ENCODE measurements around the gene PARVB.

The PARVB gene

DNA sequence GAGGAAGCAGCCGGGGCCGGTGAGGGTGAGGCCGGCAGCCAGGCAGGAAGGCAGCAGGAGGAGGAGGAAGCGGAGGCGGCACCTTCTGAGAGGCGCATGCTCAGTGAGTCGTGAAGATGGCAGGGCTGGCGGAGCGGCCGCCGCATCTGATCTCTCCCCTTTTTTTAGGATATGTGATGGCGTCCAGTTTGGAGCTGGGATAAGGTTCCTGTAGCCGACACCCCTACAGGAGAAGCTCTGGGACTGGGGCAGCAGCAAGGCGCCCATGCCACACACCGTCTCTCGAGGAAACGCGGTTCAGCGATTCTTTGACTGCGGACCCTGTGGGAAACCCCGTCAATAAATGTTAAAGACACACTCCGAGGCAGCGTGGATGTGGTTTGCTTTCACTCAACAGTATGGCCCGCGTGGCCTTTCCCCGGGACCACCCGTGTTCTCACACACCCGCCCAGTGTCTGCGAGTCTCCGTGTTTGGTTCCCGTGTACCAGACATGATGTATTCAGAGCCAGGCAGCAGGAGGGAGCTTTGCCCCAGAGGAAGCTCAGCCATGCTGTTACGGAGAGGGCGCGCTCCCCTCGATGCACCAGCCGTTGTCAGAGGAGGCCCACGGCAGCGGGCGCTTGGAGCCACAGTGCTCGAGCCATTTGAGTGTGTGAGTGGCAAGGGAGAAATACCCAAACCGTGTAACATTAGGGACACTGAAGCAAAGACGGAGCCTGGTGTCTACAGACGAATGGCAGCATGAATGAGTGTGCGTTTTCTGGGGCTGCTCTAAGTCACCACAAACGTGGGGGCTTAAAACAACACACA is 27.7 kb upstream of the PARVB start:
- no peak overlapping the region for H3K4me3 ChIP-seq (ENCODE audit: control insufficient read depth, low read depth, low read length)
- TF ChIP-seq, protein P1, sequence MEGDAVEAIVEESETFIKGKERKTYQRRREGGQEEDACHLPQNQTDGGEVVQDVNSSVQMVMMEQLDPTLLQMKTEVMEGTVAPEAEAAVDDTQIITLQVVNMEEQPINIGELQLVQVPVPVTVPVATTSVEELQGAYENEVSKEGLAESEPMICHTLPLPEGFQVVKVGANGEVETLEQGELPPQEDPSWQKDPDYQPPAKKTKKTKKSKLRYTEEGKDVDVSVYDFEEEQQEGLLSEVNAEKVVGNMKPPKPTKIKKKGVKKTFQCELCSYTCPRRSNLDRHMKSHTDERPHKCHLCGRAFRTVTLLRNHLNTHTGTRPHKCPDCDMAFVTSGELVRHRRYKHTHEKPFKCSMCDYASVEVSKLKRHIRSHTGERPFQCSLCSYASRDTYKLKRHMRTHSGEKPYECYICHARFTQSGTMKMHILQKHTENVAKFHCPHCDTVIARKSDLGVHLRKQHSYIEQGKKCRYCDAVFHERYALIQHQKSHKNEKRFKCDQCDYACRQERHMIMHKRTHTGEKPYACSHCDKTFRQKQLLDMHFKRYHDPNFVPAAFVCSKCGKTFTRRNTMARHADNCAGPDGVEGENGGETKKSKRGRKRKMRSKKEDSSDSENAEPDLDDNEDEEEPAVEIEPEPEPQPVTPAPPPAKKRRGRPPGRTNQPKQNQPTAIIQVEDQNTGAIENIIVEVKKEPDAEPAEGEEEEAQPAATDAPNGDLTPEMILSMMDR (conservative IDR thresholded peaks at IDR 0.05; ENCODE audit: control insufficient read depth, insufficient read depth, low read depth, low read length): no peak
- no peak for DNase-seq (ENCODE audit: low read depth)

DNA sequence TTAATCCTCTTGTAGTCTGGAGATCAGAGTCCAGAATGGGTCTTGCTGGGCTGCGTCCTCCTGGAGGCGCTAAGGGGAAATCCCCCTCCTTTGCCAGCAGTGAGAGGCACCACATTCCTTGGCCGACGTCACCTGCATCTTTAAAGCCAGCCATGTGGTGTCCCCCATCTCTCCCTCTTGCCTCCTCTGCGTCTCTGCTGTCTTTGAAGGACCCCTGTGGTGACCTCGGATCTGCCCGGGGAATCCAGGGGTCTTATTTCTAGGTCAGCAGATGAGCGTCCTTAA is 27.2 kb upstream of the PARVB start:
- TF ChIP-seq, protein P1 (conservative IDR thresholded peaks at IDR 0.05; ENCODE audit: control insufficient read depth, insufficient read depth, low read depth, low read length): no peak
- H3K4me3 ChIP-seq (ENCODE audit: control insufficient read depth, low read depth, low read length): no peak overlapping the region

DNA sequence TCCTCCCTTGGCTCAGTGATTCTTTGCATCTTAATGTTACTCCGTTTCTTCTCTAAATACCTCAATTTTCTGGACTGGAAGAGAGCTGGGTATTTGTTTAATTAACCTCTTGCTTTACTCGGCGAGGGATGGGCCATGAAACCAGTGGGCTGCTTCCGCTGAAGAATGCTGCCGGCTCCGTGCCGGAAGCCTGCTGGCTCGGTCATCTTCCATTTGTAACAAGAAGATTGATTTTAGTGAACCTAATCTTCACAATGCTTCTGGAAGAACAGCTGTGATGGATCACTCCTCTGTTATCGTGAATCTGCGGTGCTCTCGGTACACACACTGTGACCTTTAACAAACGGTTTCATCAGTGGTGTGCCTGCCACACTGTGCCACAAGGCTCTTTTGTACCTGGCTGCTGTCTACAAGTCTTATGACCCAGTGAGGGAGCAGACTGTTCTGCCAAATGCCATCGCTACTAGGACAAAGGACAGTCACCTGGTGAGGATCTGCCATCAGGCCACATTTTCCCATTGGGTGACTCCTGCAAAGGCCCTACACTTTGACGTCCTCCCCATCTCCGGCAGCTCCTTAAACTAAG is 25.3 kb upstream of the PARVB start:
- TF ChIP-seq, protein P1 (conservative IDR thresholded peaks at IDR 0.05; ENCODE audit: control insufficient read depth, insufficient read depth, low read depth, low read length): no peak
- DNase-seq (ENCODE audit: low read depth): no peak
- no peak overlapping the region for H3K4me3 ChIP-seq (ENCODE audit: control insufficient read depth, low read depth, low read length)

More for the DNA sequence above, 27.2 kb upstream of the PARVB start:
- no peak for DNase-seq (ENCODE audit: low read depth)

DNA sequence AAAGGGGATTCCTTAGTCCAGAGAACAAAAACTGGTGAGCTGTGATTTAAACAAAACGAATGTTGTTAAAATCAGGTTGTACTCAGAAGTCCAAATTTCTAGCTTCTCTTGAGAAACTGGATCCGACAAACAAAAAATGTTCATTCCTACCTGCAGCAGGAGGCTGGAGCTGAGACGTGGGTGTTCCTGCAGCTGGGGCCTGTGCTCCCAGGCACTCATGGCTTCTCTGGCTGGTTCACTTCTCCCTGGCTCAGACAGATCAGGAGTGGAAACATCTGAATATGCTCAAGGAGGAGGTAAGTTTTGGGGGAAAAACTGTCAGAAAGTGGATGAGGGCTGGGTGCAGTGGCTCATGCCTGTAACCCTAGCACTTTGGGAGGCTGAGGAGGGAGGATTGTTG is 24.7 kb upstream of the PARVB start:
- DNase-seq (ENCODE audit: low read depth): no peak
- no peak overlapping the region for H3K4me3 ChIP-seq (ENCODE audit: control insufficient read depth, low read depth, low read length)
- TF ChIP-seq, protein P1 (conservative IDR thresholded peaks at IDR 0.05; ENCODE audit: control insufficient read depth, insufficient read depth, low read depth, low read length): no peak

DNA sequence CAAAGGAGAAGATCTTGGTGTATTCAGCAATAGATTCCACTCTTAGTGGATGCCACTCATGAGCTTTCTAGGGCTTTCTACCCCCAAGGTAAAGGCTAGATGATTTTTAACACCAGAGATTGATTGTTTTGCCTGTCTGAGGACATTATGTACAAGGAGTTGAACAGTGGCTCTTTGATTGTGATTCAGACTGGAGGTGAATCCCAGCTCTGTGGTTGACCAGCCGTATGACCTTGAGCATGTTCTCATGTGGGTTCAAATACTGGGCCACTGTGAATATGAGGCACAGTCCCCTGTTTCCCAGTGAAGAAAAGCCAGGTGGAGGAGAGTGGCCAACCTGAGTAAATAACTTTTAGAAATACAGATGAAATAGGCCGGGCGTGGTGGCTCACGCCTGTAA is 24.0 kb upstream of the PARVB start:
- no peak overlapping the region for H3K4me3 ChIP-seq (ENCODE audit: control insufficient read depth, low read depth, low read length)
- no peak for DNase-seq (ENCODE audit: low read depth)
- TF ChIP-seq, protein P1 (conservative IDR thresholded peaks at IDR 0.05; ENCODE audit: control insufficient read depth, insufficient read depth, low read depth, low read length): no peak

DNA sequence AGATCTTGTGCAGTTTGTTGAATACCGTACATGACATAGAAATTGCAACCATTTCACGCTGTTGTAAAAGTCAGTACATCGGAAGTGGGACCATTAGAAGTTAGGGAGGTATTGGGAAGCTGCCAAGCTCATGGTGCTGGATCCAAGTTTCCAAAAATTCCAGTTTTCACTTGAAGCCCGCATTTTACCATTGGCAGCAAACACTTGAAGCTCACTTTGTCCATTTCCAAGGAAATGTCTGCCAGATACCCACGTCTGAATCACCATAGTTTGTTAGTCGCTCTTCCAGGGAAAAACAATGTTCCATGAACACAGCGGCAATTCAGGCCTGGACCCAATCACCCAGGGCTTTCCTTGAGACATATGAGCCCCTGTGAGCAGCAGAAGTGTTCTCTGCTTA is 22.6 kb upstream of the PARVB start:
- no peak for DNase-seq (ENCODE audit: low read depth)
- no peak overlapping the region for H3K4me3 ChIP-seq (ENCODE audit: control insufficient read depth, low read depth, low read length)
- TF ChIP-seq, protein P1 (conservative IDR thresholded peaks at IDR 0.05; ENCODE audit: control insufficient read depth, insufficient read depth, low read depth, low read length): no peak

Data from fibroblast of mammary gland (primary cell).